ENCODE measurements around the gene PI4KA.

DNA sequence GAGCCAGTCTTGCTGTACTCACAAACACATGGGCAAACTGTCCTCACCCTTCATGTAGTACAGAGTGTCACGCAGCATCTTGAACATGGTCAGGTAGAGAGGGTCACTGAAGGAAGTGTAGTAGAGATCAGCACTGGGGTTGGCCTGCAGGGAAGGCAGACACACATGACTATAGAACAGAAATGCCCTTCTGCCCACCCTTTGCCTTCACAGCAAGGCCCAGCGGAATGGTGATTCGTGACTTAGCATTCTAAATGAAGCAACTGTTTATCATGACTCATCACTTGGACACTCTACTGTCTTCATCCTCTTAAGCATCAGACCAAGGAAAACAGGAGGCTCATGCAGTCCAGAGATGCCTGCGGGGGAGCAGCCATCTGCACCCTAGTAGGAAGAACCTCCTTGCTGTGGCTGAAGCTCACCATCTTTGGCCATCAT is 51.3 kb downstream of the PI4KA start:
- TF ChIP-seq, protein P1, sequence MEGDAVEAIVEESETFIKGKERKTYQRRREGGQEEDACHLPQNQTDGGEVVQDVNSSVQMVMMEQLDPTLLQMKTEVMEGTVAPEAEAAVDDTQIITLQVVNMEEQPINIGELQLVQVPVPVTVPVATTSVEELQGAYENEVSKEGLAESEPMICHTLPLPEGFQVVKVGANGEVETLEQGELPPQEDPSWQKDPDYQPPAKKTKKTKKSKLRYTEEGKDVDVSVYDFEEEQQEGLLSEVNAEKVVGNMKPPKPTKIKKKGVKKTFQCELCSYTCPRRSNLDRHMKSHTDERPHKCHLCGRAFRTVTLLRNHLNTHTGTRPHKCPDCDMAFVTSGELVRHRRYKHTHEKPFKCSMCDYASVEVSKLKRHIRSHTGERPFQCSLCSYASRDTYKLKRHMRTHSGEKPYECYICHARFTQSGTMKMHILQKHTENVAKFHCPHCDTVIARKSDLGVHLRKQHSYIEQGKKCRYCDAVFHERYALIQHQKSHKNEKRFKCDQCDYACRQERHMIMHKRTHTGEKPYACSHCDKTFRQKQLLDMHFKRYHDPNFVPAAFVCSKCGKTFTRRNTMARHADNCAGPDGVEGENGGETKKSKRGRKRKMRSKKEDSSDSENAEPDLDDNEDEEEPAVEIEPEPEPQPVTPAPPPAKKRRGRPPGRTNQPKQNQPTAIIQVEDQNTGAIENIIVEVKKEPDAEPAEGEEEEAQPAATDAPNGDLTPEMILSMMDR (conservative IDR thresholded peaks at IDR 0.05; ENCODE audit: low read depth, low read length) = no peak
- no peak for TF ChIP-seq EZH2 (IDR thresholded peaks at IDR 0.05; ENCODE audit: borderline replicate concordance, low read depth, low read length, poor library complexity, severe bottlenecking)
